H1 (cell line): ENCODE results near the gene TAOK1. TPM values are rescaled to one million over a fixed set of nuclear protein-coding genes. Genes with fewer than 3 reads are reported as not detected.

ENCODE experiments used
- CTCF ChIA-PET: fragments of 300-600 bp; sonication (Branson Sonifier 250); formaldehyde crosslinking; loops from one replicate; lab custom pipeline; 2021; ENCODE audit not compliant: partially characterized antibody; lab: Charles Lee
- POLR2A ChIA-PET: fragments of 300-600 bp; sonication (Branson Sonifier 250); formaldehyde crosslinking; loops from one replicate; lab custom pipeline; 2021; ENCODE audit warnings: inconsistent platforms; ENCODE audit not compliant: partially characterized antibody; lab: Charles Lee
- DNase-seq, 2 experiments: peaks; one replicate each; pipeline versions ENCODE4 v3.0.0 to v3.0.0-alpha.2; 2010 to 2022; ENCODE audit warnings: low spot score in 2 of 2, low read depth in 1 of 2, mixed read lengths in 1 of 2
- FAIRE-seq: peaks from 2 replicates; lab custom pipeline; 2011; peaks lifted over from hg19 to GRCh38; lab: Jason Lieb, UNC
- H2AFZ ChIP-seq: 2 replicates; pipeline ENCODE4 v1.8.1; 2012; ENCODE audit warnings: low read length, inconsistent platforms
- H2AK5ac ChIP-seq: 2 replicates; pipeline ENCODE4 v1.6.1; 2013; ENCODE audit warnings: low read depth, low read length
- H2BK120ac ChIP-seq: replicated peaks from 2 replicates; pipeline ENCODE3; 2013; ENCODE audit warnings: low read depth, low read length, inconsistent platforms
- H2BK12ac ChIP-seq: 2 replicates; pipeline ENCODE4 v1.6.1; 2013; ENCODE audit warnings: low read depth, low read length
- H2BK15ac ChIP-seq: 2 replicates; pipeline ENCODE4 v1.6.1; 2013; ENCODE audit warnings: low read length
- H2BK20ac ChIP-seq: 2 replicates; pipeline ENCODE4 v1.6.1; 2013; ENCODE audit warnings: low read length
- H2BK5ac ChIP-seq: 2 replicates; pipeline ENCODE4 v1.6.1; 2013; ENCODE audit warnings: low read depth, low read length
- H3K14ac ChIP-seq: 2 replicates; pipeline ENCODE4 v1.6.1; 2013; ENCODE audit warnings: inconsistent platforms; ENCODE audit not compliant: insufficient read length
- H3K18ac ChIP-seq: 2 replicates; pipeline ENCODE4 v1.6.1; 2013; ENCODE audit warnings: low read length; ENCODE audit errors: extremely low read depth
- H3K23ac ChIP-seq: 2 replicates; pipeline ENCODE4 v1.6.1; 2013; ENCODE audit warnings: inconsistent platforms; ENCODE audit not compliant: insufficient read length
- H3K23me2 ChIP-seq: 2 replicates; pipeline ENCODE4 v1.6.1; 2013; ENCODE audit warnings: low read depth, low read length
- H3K27ac ChIP-seq: 2 replicates; pipeline ENCODE4 v1.6.1; 2011; ENCODE audit warnings: low read depth, low read length, inconsistent platforms
- H3K27me3 ChIP-seq, 4 experiments: replicated peaks in 1 of 4; 1 replicate in 1 of 4; 2 replicates in 3 of 4; pipeline versions ENCODE4 v1.6.1 to v1.8.1; 2011 to 2013; ENCODE audit warnings: low read length in 3 of 4, mild to moderate bottlenecking in 3 of 4, inconsistent platforms in 2 of 4, mixed read lengths in 2 of 4, moderate library complexity in 1 of 4; ENCODE audit not compliant: control insufficient read depth in 3 of 4, insufficient read depth in 3 of 4; ENCODE audit errors: extremely low read depth in 1 of 4
- H3K36me3 ChIP-seq, 4 experiments: 2 replicates each; pipeline versions ENCODE4 v1.6.1 to v1.8.1; 2011 to 2013; ENCODE audit warnings: mild to moderate bottlenecking in 4 of 4, low read length in 3 of 4, moderate library complexity in 2 of 4, control low read depth in 1 of 4, inconsistent platforms in 1 of 4; ENCODE audit not compliant: insufficient read depth in 4 of 4, control insufficient read depth in 2 of 4
- H3K4ac ChIP-seq: replicated peaks from 2 replicates; pipeline ENCODE3; 2013; ENCODE audit warnings: low read length, low read depth, mixed read lengths, inconsistent platforms; ENCODE audit not compliant: insufficient read length
- H3K4me1 ChIP-seq, 4 experiments: replicated peaks in 1 of 4; 1 replicate in 1 of 4; 2 replicates in 3 of 4; pipeline versions ENCODE4 v1.6.1 to v1.8.1; 2011 to 2013; ENCODE audit warnings: low read length in 3 of 4, inconsistent platforms in 2 of 4, mixed read lengths in 1 of 4; ENCODE audit not compliant: insufficient read depth in 4 of 4, control insufficient read depth in 3 of 4
- H3K4me2 ChIP-seq, 2 experiments: 2 replicates each; pipeline versions ENCODE4 v1.6.1 to v1.8.1; 2011 to 2013; ENCODE audit warnings: low read depth in 2 of 2, low read length in 2 of 2, control low read depth in 1 of 2, inconsistent platforms in 1 of 2, mild to moderate bottlenecking in 1 of 2; ENCODE audit not compliant: insufficient read depth in 1 of 2
- H3K4me3 ChIP-seq, 4 experiments: fragments of 200-600, 300-600 bp in 1 of 4; sonication (generic), shearing (Covaris generic), sonication (Bioruptor Twin) in 1 of 4; 2 replicates each; pipeline versions ENCODE4 v1.5.1 to v1.8.1; 2011 to 2016; ENCODE audit warnings: low read length in 4 of 4, low read depth in 3 of 4, control low read depth in 2 of 4, inconsistent platforms in 2 of 4, mild to moderate bottlenecking in 2 of 4, mixed read lengths in 1 of 4, moderate library complexity in 1 of 4; ENCODE audit not compliant: insufficient read depth in 2 of 4; ENCODE audit errors: extremely low read depth in 1 of 4
- H3K56ac ChIP-seq: replicated peaks from 2 replicates; pipeline ENCODE3; 2013; ENCODE audit warnings: low read depth, mild to moderate bottlenecking, mixed read lengths, low read length, inconsistent platforms; ENCODE audit not compliant: insufficient read length
- H3K79me1 ChIP-seq: 2 replicates; pipeline ENCODE4 v1.6.1; 2013; ENCODE audit warnings: low read depth, low read length, control low read depth
- H3K79me2 ChIP-seq, 2 experiments: 2 replicates each; pipeline versions ENCODE4 v1.6.1 to v1.8.1; 2012 to 2013; ENCODE audit warnings: low read length in 2 of 2, mild to moderate bottlenecking in 2 of 2, inconsistent platforms in 1 of 2; ENCODE audit not compliant: insufficient read depth in 2 of 2, control insufficient read depth in 1 of 2
- H3K9ac ChIP-seq, 4 experiments: replicated peaks in 1 of 4; 1 replicate in 1 of 4; 2 replicates in 3 of 4; pipeline versions ENCODE4 v1.6.1 to v1.8.1; 2011 to 2013; ENCODE audit warnings: low read depth in 3 of 4, low read length in 3 of 4, control low read depth in 2 of 4, mild to moderate bottlenecking in 2 of 4, moderate library complexity in 2 of 4, inconsistent platforms in 1 of 4; ENCODE audit errors: extremely low read depth in 1 of 4
- H3K9me3 ChIP-seq, 2 experiments: 2 replicates each; pipeline versions ENCODE4 v1.6.1 to v1.8.1; 2012 to 2013; ENCODE audit warnings: mild to moderate bottlenecking in 2 of 2, moderate library complexity in 2 of 2, control low read depth in 1 of 2, inconsistent platforms in 1 of 2, low read depth in 1 of 2, low read length in 1 of 2, mixed read lengths in 1 of 2; ENCODE audit not compliant: insufficient read depth in 2 of 2
- H4K20me1 ChIP-seq, 2 experiments: replicated peaks in 1 of 2; 2 replicates each; pipeline versions ENCODE3 to v1.8.1; 2011 to 2013; ENCODE audit warnings: inconsistent platforms in 2 of 2, low read length in 2 of 2, mild to moderate bottlenecking in 1 of 2; ENCODE audit not compliant: insufficient read depth in 2 of 2, control insufficient read depth in 1 of 2
- H4K5ac ChIP-seq: 2 replicates; pipeline ENCODE4 v1.6.1; 2013; ENCODE audit warnings: low read length, low read depth, mixed read lengths, inconsistent platforms; ENCODE audit not compliant: insufficient read length
- H4K8ac ChIP-seq: 2 replicates; pipeline ENCODE4 v1.8.0; 2013; ENCODE audit warnings: mild to moderate bottlenecking, moderate library complexity, low read length, inconsistent platforms; ENCODE audit not compliant: insufficient read depth; ENCODE audit errors: extremely low read depth
- H4K91ac ChIP-seq: replicated peaks from 2 replicates; pipeline ENCODE3; 2013; ENCODE audit warnings: low read length, mixed read lengths, inconsistent platforms; ENCODE audit not compliant: insufficient read length
- EGR1 ChIP-seq: IDR thresholded peaks from 2 replicates; pipeline ENCODE4 v1.6.1; 2011; ENCODE audit warnings: low read depth, low read length, borderline replicate concordance
- EZH2 ChIP-seq: fragments of 200-600 bp; sonication (generic); IDR thresholded peaks from 2 replicates; pipeline ENCODE4 v1.7.1; 2012; ENCODE audit warnings: low read depth, mild to moderate bottlenecking, moderate library complexity, low read length, inconsistent platforms; ENCODE audit not compliant: severe bottlenecking
- HDAC6 ChIP-seq: IDR thresholded peaks from one replicate; pipeline ENCODE4 v1.7.1; 2012; ENCODE audit warnings: low read depth, mild to moderate bottlenecking, inconsistent platforms, low read length, moderate library complexity
- KDM1A ChIP-seq: fragments of 200-600, 300-600 bp; sonication (generic); IDR thresholded peaks from 2 replicates; pipeline ENCODE4 v1.7.1; 2016; ENCODE audit warnings: mild to moderate bottlenecking, low read length, borderline replicate concordance
- POLR2AphosphoS5 ChIP-seq: IDR thresholded peaks from 2 replicates; pipeline ENCODE4 v1.6.1; 2011; ENCODE audit warnings: low read depth, low read length
- RBBP5 ChIP-seq: IDR thresholded peaks from 2 replicates; pipeline ENCODE4 v1.7.1; 2012; ENCODE audit warnings: low read depth, mild to moderate bottlenecking, inconsistent platforms, low read length, moderate library complexity, borderline replicate concordance
- SP4 ChIP-seq: IDR thresholded peaks from 2 replicates; pipeline ENCODE4 v1.6.1; 2012; ENCODE audit warnings: low read length, inconsistent platforms
- SUZ12 ChIP-seq: fragments of 200-600 bp; sonication (generic); IDR thresholded peaks from 2 replicates; pipeline ENCODE4 v1.6.1; 2012; ENCODE audit warnings: mild to moderate bottlenecking, inconsistent platforms, low read length, moderate library complexity, mixed read lengths
- TBP ChIP-seq: IDR thresholded peaks from 2 replicates; pipeline ENCODE4 v1.6.1; 2011; ENCODE audit warnings: low read depth, low read length, improper control_type of control experiment
- WGBS, 2 experiments: shearing (Covaris generic) in 1 of 2; methylation state at CpG; one replicate each; pipeline versions ENCODE4 v1.1.6 to v1.1.7; 2013 to 2015; ENCODE audit warnings: low lambda C conversion rate in 2 of 2, mixed read lengths in 2 of 2, inconsistent platforms in 1 of 2, low coverage in 1 of 2, missing lambda C conversion rate in 1 of 2; ENCODE audit not compliant: insufficient replicate concordance in 2 of 2, insufficient coverage in 1 of 2, insufficient read length in 1 of 2; ENCODE audit errors: extremely low coverage in 1 of 2, missing lambda C conversion rate in 1 of 2; 5-methylcytosine and 5-hydroxymethylcytosine counted together
- polyA plus RNA-seq, 7 experiments: library from polyadenylated mRNA; depleted of rRNA in 3 of 7; stranded (reverse) in 5 of 7; unstranded in 2 of 7; fragments of >200 nt in 5 of 7; fragments of 200-250 nt in 2 of 7; gene quantifications; 1 replicate in 5 of 7; 2 replicates in 1 of 7; 4 replicates in 1 of 7; pipeline versions ENCODE4 v1.2.1 to v1.2.3, GENCODE V29; 2011 to 2013; ENCODE audit warnings: missing spikeins in 2 of 7, mixed read lengths in 2 of 7
- total RNA-seq: library from RNA; stranded (reverse); fragmentation: NEBNext Ultra II Directional; extraction: Animal tissue kit (Norgen Biotek cat#: 25700); gene quantifications from 2 replicates; pipeline ENCODE4 v1.2.1, GENCODE V29; 2021

The TAOK1 gene
- total and polyA plus RNA-seq, 2 of the 8 experiments (the other 6 are each of a cell fraction or from before 2014, with no cell fraction given), result 12.2 to 90.6 TPM

DNA sequence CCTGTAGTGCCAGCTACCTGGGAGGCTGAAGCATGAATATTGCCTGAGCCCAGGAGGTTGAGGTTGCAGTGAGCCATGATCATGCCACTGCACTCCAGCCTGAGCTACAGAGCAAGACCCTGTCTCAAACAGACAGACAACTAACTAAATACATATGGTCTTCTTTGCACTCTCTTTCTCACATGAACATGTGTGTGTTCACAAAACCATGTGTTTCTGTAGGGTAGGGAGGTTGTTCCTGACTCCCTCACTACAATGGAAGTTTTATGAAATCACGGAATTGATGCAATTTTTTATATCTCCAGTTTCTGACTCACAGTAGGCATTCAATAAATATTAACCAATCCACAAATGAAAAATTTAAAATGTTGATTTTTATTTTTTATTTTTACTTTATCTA lies 128.2 kb downstream of the TAOK1 start:
- Histone ChIP-seq H3K4me2 (no peak overlapping the region), H2BK20ac (no peak overlapping the region), H2AFZ (no peak overlapping the region), H3K23me2 (no peaks in the 10 kb centered on the region), H3K18ac (no peak overlapping the region), H3K23ac (no peak overlapping the region), H3K79me1 (no peaks in the 10 kb centered on the region), H3K56ac (no peak overlapping the region), H3K4me3 (no peak overlapping the region), H2BK12ac (no peak overlapping the region), H3K27ac (no peak overlapping the region), H2BK15ac (no peak overlapping the region), H3K14ac (no peak overlapping the region), H4K5ac (no peak overlapping the region), H3K27me3 (no peaks in the 10 kb centered on the region), H3K4me1 (no peaks in the 10 kb centered on the region), H2BK5ac (no peak overlapping the region), H3K9ac (no peak overlapping the region), H4K20me1 (no peaks in the 10 kb centered on the region), H3K79me2 (no peaks in the 10 kb centered on the region), H3K4ac (no peak overlapping the region), H3K36me3 (peaks cover 11 to 47% (median 31%) of the 10 kb centered on the region in 4 experiments; a peak in 7 of 8 replicates), H4K8ac (no peak overlapping the region), H3K9me3 (no peaks in the 10 kb centered on the region), H2BK120ac (no peak overlapping the region), H2AK5ac (no peak overlapping the region), H4K91ac (no peak overlapping the region)
- no peak for FAIRE-seq
- no peak for DNase-seq
- POLR2A ChIA-PET, result interaction anchor here (0.7 kb wide), 1 partner anchor 9 kb away, joined by 3 read pairs; no protein-coding TSS in a partner anchor
- 94% methylated on average over 1 of the region's 1 CpG; no CpG with 5 or more reads in 1 of the 2 experiments for WGBS, 2 experiments
- CTCF ChIA-PET, result interaction anchor here (1.3 kb wide), 1 partner anchor 16 kb away, joined by 5 read pairs; no protein-coding TSS in a partner anchor
- TF ChIP-seq HDAC6, result no peak
- no peak for TF ChIP-seq POLR2AphosphoS5
- TF ChIP-seq EGR1, result no peak
- no peak for TF ChIP-seq RBBP5
- no peak for TF ChIP-seq SUZ12
- no peak for TF ChIP-seq TBP
- no peak for TF ChIP-seq EZH2
- no peak for TF ChIP-seq SP4
- TF ChIP-seq KDM1A, result no peak
